NB4 (cell line): ENCODE results near the gene SIL1.

Experiments used
- DNase-seq: peaks from one replicate; pipeline ENCODE4 v3.0.0; 2010; ENCODE audit warnings: low read depth
- H3K4me3 ChIP-seq: one replicate; pipeline ENCODE4 v1.5.1; 2011; ENCODE audit warnings: mild to moderate bottlenecking, low read depth, low read length, moderate library complexity
- CTCF ChIP-seq: IDR thresholded peaks from one replicate; pipeline ENCODE4 v1.5.1; 2012; ENCODE audit warnings: low read depth, low read length
- MAX ChIP-seq: IDR thresholded peaks from 2 replicates; pipeline ENCODE4 v1.6.1; 2011; ENCODE audit warnings: low read depth, low read length
- MYC ChIP-seq: IDR thresholded peaks from 2 replicates; pipeline ENCODE4 v1.6.1; 2011; ENCODE audit warnings: low read depth, low read length
- POLR2A ChIP-seq: IDR thresholded peaks from 2 replicates; pipeline ENCODE4 v1.6.1; 2011; ENCODE audit warnings: mild to moderate bottlenecking; ENCODE audit not compliant: insufficient read length; ENCODE audit errors: extremely low read depth

SIL1 gene

GRCh38 chr5:139215107-139215975 is 17.2 kb upstream of the SIL1 start:
- TF ChIP-seq CTCF (no peak), MYC (no peak), MAX (no peak), POLR2A (no peak)
- DNase-seq: no peak
- H3K4me3 ChIP-seq: no peak overlapping the region

GRCh38 chr5:139214646-139215045 is 16.5 kb upstream of the SIL1 start:
- H3K4me3 ChIP-seq: no peak overlapping the region
- no peak for DNase-seq
- TF ChIP-seq CTCF: no peak
- TF ChIP-seq MAX: no peak
- TF ChIP-seq POLR2A: no peak
- TF ChIP-seq MYC: no peak

GRCh38 chr5:139212906-139213305 is 14.7 kb upstream of the SIL1 start:
- no peak for DNase-seq
- TF ChIP-seq MYC (no peak), POLR2A (no peak), MAX (no peak), CTCF (no peak)
- H3K4me3 ChIP-seq: no peak overlapping the region

- DNase-seq: no peak
- TF ChIP-seq MAX (no peak), POLR2A (no peak), MYC (no peak), CTCF (no peak)
Measured at GRCh38 chr5:139212486-139212885, 14.3 kb upstream of the SIL1 start.

GRCh38 chr5:139210585-139210984 is 12.4 kb upstream of the SIL1 start:
- no peak for DNase-seq
- TF ChIP-seq MAX (no peak), CTCF (no peak), POLR2A (no peak), MYC (no peak)
- no peak overlapping the region for H3K4me3 ChIP-seq

More at GRCh38 chr5:139212486-139212885, 14.3 kb upstream of the SIL1 start:
- H3K4me3 ChIP-seq: no peak overlapping the region
